Type B pancreatic cell (in vitro differentiated cells): Measurements from ENCODE around the gene SMIM24. TPM values are rescaled to one million over a fixed set of nuclear protein-coding genes. Genes with fewer than 3 reads are reported as not detected.
"Not testable (repeated sequence)": the region's sequence is repeated elsewhere in the genome, so short reads cannot be mapped to it uniquely, and the experiment has no call there.

ENCODE experiments used
- DNase-seq: peaks from one replicate; pipeline ENCODE4 v3.0.0; 2021; ENCODE audit warnings: mixed read lengths; ENCODE audit not compliant: unreplicated experiment; ENCODE audit errors: extremely low spot score
- H3K27ac Mint-ChIP-seq: 2 replicates; pipeline ENCODE4 v1.8.0; 2021; ENCODE audit warnings: mild to moderate bottlenecking, mixed read lengths
- H3K27me3 Mint-ChIP-seq: 2 replicates; pipeline ENCODE4 v1.8.0; 2021; ENCODE audit warnings: mixed read lengths
- H3K36me3 Mint-ChIP-seq: 2 replicates; pipeline ENCODE4 v1.8.0; 2021; ENCODE audit warnings: mixed read lengths
- H3K4me1 Mint-ChIP-seq: one replicate; pipeline ENCODE4 v1.8.0; 2021; ENCODE audit warnings: mixed read lengths; ENCODE audit not compliant: unreplicated experiment
- H3K4me3 Mint-ChIP-seq: 2 replicates; pipeline ENCODE4 v1.8.0; 2021; ENCODE audit warnings: mild to moderate bottlenecking, mixed read lengths
- H3K9me3 Mint-ChIP-seq: 2 replicates; pipeline ENCODE4 v1.8.0; 2021; ENCODE audit warnings: mixed read lengths
- CTCF ChIP-seq: fragments of 200-600 bp; sonication (generic); conservative IDR thresholded peaks from 2 replicates; pipeline ENCODE4 v1.5.0; 2021; ENCODE audit warnings: antibody characterized with exemption, mild to moderate bottlenecking
- total RNA-seq: library from RNA; stranded (reverse); gene quantifications from 2 replicates; pipeline ENCODE4 v1.2.1, GENCODE V29; 2021; ENCODE audit warnings: low replicate concordance

SMIM24 gene
- total RNA-seq, 1 donor from 2014 or later: 7.0 TPM

- Mint-ChIP-seq H3K4me3 (peak overlapping the region; percentile 99), H3K36me3 (peaks cover 5% of the 10 kb centered on the region), H3K27me3 (no peaks in the 10 kb centered on the region), H3K4me1 (peaks cover 5% of the 10 kb centered on the region), H3K9me3 (no peaks in the 10 kb centered on the region), H3K27ac (peak overlapping the region; percentile 98)
- TF ChIP-seq CTCF: no peak
- peak; percentile 99 for DNase-seq
Observed at GRCh38 chr19:3434630-3435553, 45.4 kb downstream of the SMIM24 start.

GRCh38 chr19:3433805-3434540 lies 46.4 kb downstream of the SMIM24 start:
- H3K9me3 Mint-ChIP-seq: no peaks in the 10 kb centered on the region
- no peak for DNase-seq
- H3K27ac Mint-ChIP-seq: peak overlapping the region; percentile 98
- H3K27me3 Mint-ChIP-seq: no peaks in the 10 kb centered on the region
- TF ChIP-seq CTCF: no peak
- H3K4me1 Mint-ChIP-seq: peaks cover 5% of the 10 kb centered on the region
- H3K4me3 Mint-ChIP-seq: peak overlapping the region; percentile 99
- peaks cover 5% of the 10 kb centered on the region for H3K36me3 Mint-ChIP-seq

- Mint-ChIP-seq H3K9me3 (no peaks in the 10 kb centered on the region), H3K4me1 (peaks cover 5% of the 10 kb centered on the region), H3K36me3 (peaks cover 5% of the 10 kb centered on the region), H3K4me3 (no peak overlapping the region), H3K27me3 (no peaks in the 10 kb centered on the region), H3K27ac (no peak overlapping the region)
- no peak for TF ChIP-seq CTCF
- DNase-seq: no peak
Observed at GRCh38 chr19:3433313-3433712, 47.0 kb downstream of the SMIM24 start.

GRCh38 chr19:3431760-3432397 lies 48.4 kb downstream of the SMIM24 start:
- H3K9me3 Mint-ChIP-seq: no peaks in the 10 kb centered on the region
- no peaks in the 10 kb centered on the region for H3K27me3 Mint-ChIP-seq
- H3K4me1 Mint-ChIP-seq: peaks cover 5% of the 10 kb centered on the region
- DNase-seq: no peak
- peaks cover 5% of the 10 kb centered on the region for H3K36me3 Mint-ChIP-seq
- no peak for TF ChIP-seq CTCF
- no peak overlapping the region for H3K4me3 Mint-ChIP-seq
- H3K27ac Mint-ChIP-seq: no peak overlapping the region

GRCh38 chr19:3430366-3430680 lies 50.0 kb downstream of the SMIM24 start:
- not testable (repeated sequence) for H3K27me3 Mint-ChIP-seq, H3K27ac Mint-ChIP-seq, H3K4me1 Mint-ChIP-seq, H3K9me3 Mint-ChIP-seq, H3K36me3 Mint-ChIP-seq, H3K4me3 Mint-ChIP-seq, DNase-seq
